Aorta (tissue), 5 donors: ENCODE data around the gene BMF. TPM values are rescaled to one million over a fixed set of nuclear protein-coding genes. Genes with fewer than 3 reads are reported as not detected.

ENCODE experiments used
- ATAC-seq: fragments of 200-7000 bp; cut with Tn5 transposase; one replicate; pipeline ENCODE4 v1.9.1; 2022; ENCODE audit warnings: moderate library complexity; ENCODE audit not compliant: low FRiP score
- DNase-seq, 2 donors: peaks; one replicate each; pipeline ENCODE4 v3.0.0-alpha.2; 2020
- H3K27ac ChIP-seq, 2 donors: one replicate each; pipeline ENCODE4 v1.5.1; 2013; ENCODE audit warnings: low read length in 2 of 2, mild to moderate bottlenecking in 2 of 2, moderate library complexity in 2 of 2, control low read depth in 1 of 2, inconsistent platforms in 1 of 2, low read depth in 1 of 2
- H3K27me3 ChIP-seq, 2 donors: one replicate each; pipeline ENCODE4 v1.6.1; 2013; ENCODE audit warnings: control low read depth in 1 of 2, low read length in 1 of 2, mild to moderate bottlenecking in 1 of 2, moderate library complexity in 1 of 2; ENCODE audit not compliant: insufficient read depth in 2 of 2, control insufficient read depth in 1 of 2
- H3K36me3 ChIP-seq, 2 donors: one replicate each; pipeline ENCODE4 v1.6.1; 2013; ENCODE audit warnings: control low read depth in 1 of 2, low read length in 1 of 2, mild to moderate bottlenecking in 1 of 2; ENCODE audit not compliant: insufficient read depth in 2 of 2, control insufficient read depth in 1 of 2
- H3K4me1 ChIP-seq, 2 donors: one replicate each; pipeline ENCODE4 v1.6.1; 2013; ENCODE audit warnings: low read length in 2 of 2, control low read depth in 1 of 2, mild to moderate bottlenecking in 1 of 2, moderate library complexity in 1 of 2; ENCODE audit not compliant: insufficient read depth in 2 of 2, control insufficient read depth in 1 of 2
- H3K4me3 ChIP-seq, 2 donors: one replicate each; pipeline ENCODE4 v1.5.1; 2013; ENCODE audit warnings: low read length in 2 of 2, control low read depth in 1 of 2, mild to moderate bottlenecking in 1 of 2
- H3K9me3 ChIP-seq: one replicate; pipeline ENCODE4 v1.6.1; 2013; ENCODE audit warnings: mild to moderate bottlenecking, low read length; ENCODE audit not compliant: control insufficient read depth
- WGBS, 2 donors: extraction: QIAGEN DNeasy Blood & Tissue Kit; methylation state at CpG; one replicate each; pipeline ENCODE4 v1.1.7; 2013; 5-methylcytosine and 5-hydroxymethylcytosine counted together
- intact Hi-C, 2 donors: fragments of 100-400 bp; cut with DNase I; formaldehyde crosslinking; loops; one replicate each; pipeline versions ENCODE4 v1.14.2 to v1.15.0; 2022
- polyA plus RNA-seq, 2 donors: library from polyadenylated mRNA; stranded (reverse); fragments of 200-250 nt; gene quantifications; one replicate each; pipeline ENCODE4 v1.2.3, GENCODE V29; 2013
- total RNA-seq, 2 donors: library from RNA; stranded (reverse); fragmentation: NEBNext Ultra II Directional; extraction: Animal tissue kit (Norgen Biotek cat#: 25700); gene quantifications; one replicate each; pipeline ENCODE4 v1.2.1, GENCODE V29; 2021
- donor health status: healthy with polysubstance abuse.
- donor health status: Bipolar disorder and iron deficiency.
- donor health status: DM: no; HTN: no; CAD: no.
- donor health status: DM: no; HTN: no; CAD: no.
- donor health status: DM: yes; HTN: yes; CAD: no.

The BMF gene
- total and polyA plus RNA-seq, 4 donors, result 4.3 to 17.3 (median 5.8) TPM

- intact Hi-C loops, result loop anchor here (2.0 to 5.0 kb wide), 4 partner anchors 53 to 63 kb away; partner anchors contain the start of gene BUB1B (in 2 of the 2)
- ATAC-seq (peak; percentile 54), DNase-seq (peak; percentile 83 to 94)
- H3K27ac ChIP-seq, result peak overlapping the region; percentile 14 to 25
- no peaks in the 10 kb centered on the region for H3K36me3 ChIP-seq
- H3K4me1 ChIP-seq, result peaks cover 0 to 5% of the 10 kb centered on the region in 2 donors
- peak overlapping the region; percentile 81 to 87 for H3K4me3 ChIP-seq
- H3K27me3 ChIP-seq, result no peaks in the 10 kb centered on the region
- 0 to 1% methylated on average over 45 to 47 of the region's 47 CpGs for WGBS, 2 donors
- H3K9me3 ChIP-seq, result no peaks in the 10 kb centered on the region
These were observed 421 bp downstream of the BMF start for GRCh38 chr15:40108061-40108854.

- peak in 1 of 2 donors; percentile 81 for DNase-seq
- no peak overlapping the region for H3K27ac ChIP-seq
- WGBS, 2 donors, result 76% methylated on average over 8 of the region's 8 CpGs
- H3K9me3 ChIP-seq, result no peaks in the 10 kb centered on the region
- H3K27me3 ChIP-seq, result no peaks in the 10 kb centered on the region
- no peaks in the 10 kb centered on the region for H3K36me3 ChIP-seq
- peaks cover 0 to 8% of the 10 kb centered on the region in 2 donors for H3K4me1 ChIP-seq
- peak; percentile 9 for ATAC-seq
- intact Hi-C loops, result loop anchor here in 1 of 2 donors (5.0 kb wide), 2 partner anchors 56 to 59 kb away; partner anchors contain the start of gene BUB1B
- no peak overlapping the region for H3K4me3 ChIP-seq
These were observed 2.2 kb downstream of the BMF start for GRCh38 chr15:40106203-40107161.

DNA sequence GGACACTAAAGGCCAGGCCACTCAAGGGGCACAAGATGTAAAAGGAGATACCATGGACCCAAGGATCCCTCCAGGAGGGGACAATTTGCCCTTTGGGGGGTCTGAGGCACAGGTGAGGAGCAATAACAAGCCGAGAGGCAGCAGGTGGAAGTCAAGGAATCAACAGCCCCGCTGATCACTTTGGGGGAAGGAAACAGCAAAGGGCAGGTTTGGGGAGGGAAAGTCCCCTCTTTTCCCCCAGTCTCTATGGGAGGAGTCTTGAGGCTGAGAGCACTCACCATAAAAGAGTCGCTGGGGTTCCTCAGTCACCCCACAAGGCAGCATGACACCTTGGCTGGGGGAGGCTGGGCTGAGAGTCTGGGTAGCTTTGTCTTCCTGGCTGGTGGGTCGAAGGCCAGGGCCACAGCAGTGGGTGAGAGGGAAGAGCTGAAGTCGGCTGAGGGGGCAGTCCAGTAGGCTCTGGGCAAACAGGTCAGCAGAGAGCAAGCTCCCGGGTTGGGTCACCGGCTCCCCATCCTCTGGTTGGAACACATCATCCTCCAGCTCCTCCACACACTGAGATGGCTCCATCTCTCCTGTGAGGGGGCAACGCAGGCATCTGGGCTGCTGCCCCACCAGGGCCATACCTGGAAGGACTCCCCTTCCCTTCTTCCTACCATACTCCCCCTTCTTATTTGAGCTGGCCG, 3.0 kb downstream of the BMF start:
- Histone ChIP-seq H3K4me3 (no peak overlapping the region), H3K4me1 (peaks cover 0 to 8% of the 10 kb centered on the region in 2 donors), H3K27ac (peak overlapping the region in 1 of 2 donors; percentile 37), H3K9me3 (no peaks in the 10 kb centered on the region), H3K27me3 (no peaks in the 10 kb centered on the region), H3K36me3 (no peaks in the 10 kb centered on the region)
- no peak for ATAC-seq
- WGBS, 2 donors, result 91 to 92% methylated on average over 9 of the region's 9 CpGs
- DNase-seq, result no peak
- intact Hi-C loops, result loop anchor here (2.0 to 5.0 kb wide), 3 partner anchors 35 to 58 kb away; partner anchors contain the start of gene BUB1B (in 1 of the 2)

DNA sequence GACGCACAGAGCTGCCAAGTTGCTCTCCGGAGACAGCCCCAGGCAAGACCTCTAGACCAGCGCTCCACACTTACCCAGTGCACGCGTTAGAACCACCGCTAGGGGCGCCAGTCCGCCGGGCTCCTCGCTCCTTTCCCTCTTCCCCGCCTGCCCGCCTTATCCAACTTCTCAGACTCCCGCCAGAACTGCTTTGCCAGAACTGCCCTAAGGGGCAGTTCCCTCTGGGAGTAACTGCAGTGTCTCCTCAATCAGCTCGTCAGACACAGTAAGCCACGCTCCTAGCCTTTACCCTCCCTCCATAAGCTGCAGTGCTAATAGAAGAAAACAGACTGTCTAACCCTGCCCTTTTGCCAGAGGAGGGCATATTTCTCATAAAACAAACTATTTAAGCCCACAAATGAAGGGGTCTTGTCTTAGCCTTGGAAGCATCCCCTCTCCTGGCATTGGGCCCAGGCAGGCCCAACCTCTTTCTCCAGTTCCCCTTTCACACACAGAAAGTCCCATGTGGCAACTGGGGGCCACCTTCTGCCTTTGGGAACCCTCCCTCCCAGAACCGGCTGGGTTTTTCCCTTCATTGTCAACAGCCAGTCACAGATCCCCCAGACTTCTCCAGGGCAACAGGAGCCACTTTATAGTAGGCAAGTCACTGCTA, 3.7 kb downstream of the BMF start:
- H3K36me3 ChIP-seq, result no peaks in the 10 kb centered on the region
- H3K27ac ChIP-seq, result peak overlapping the region in 1 of 2 donors; percentile 60
- intact Hi-C loops, result loop anchor here (2.0 to 5.0 kb wide), 3 partner anchors 34 to 58 kb away; partner anchors contain the start of gene BUB1B (in 1 of the 2)
- H3K9me3 ChIP-seq, result no peaks in the 10 kb centered on the region
- DNase-seq (peak; percentile 95 to 98), ATAC-seq (peak; percentile 83)
- no peaks in the 10 kb centered on the region for H3K27me3 ChIP-seq
- WGBS, 2 donors, result 2% methylated on average over 16 of the region's 16 CpGs
- no peak overlapping the region for H3K4me3 ChIP-seq
- peaks cover 0 to 8% of the 10 kb centered on the region in 2 donors for H3K4me1 ChIP-seq

DNA sequence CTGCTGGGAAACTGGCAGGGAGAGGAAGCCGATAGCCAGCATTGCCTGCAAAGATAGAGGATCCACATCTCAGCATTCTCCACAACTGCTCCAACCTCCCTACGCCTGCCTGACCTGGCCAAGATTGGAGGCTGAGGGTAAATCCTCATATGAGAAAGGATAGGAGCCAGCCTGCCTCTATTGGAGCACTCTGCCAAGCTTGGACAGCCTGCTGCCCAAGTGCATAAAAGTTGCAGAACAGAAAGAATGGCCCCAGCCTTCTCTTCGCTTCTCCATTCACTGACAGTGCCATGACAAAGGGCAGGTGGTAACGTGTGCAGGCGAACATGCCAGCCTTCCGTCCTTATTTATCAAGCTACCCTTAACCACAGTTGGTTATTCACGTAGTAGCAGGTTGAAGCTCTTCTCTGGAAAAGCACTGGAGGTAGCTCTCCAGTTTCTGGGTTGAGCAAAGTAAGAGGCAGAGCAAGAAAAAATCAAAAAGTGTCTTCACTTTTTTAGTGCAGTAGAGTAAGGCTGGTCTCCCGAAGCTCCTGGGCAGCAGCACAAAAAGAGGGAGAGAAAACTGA, 4.3 kb downstream of the BMF start:
- H3K9me3 ChIP-seq, result no peaks in the 10 kb centered on the region
- no peak overlapping the region for H3K4me3 ChIP-seq
- WGBS, 2 donors, result 15% methylated on average over 8 of the region's 8 CpGs
- no peak for ATAC-seq
- intact Hi-C loops, result loop anchor here in 1 of 2 donors (2.0 kb wide), 1 partner anchor 34 kb away; no protein-coding TSS in a partner anchor
- H3K27ac ChIP-seq, result peak overlapping the region; percentile 53 to 60
- H3K36me3 ChIP-seq, result no peaks in the 10 kb centered on the region
- DNase-seq, result no peak
- no peaks in the 10 kb centered on the region for H3K27me3 ChIP-seq
- peaks cover 0 to 8% of the 10 kb centered on the region in 2 donors for H3K4me1 ChIP-seq

DNA sequence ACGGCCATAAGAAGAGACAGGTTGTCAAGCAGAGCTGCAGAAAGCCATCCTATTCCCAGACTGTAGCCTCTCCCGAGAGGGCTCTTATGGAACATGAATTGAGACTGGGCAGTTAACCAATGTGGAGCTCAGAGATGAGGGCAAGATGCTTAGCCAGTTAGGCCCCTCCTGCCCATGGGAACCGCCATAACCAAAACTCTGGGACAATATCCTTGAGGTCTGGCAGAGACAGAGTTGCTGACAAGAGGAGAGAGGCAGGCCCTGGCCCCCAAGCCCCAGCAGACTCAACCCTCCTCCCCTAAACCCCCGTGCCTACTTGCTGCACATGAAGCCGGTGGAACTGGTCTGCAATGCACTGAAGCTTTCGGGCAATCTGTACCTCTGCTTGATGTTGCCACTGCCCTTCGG, 4.8 kb downstream of the BMF start:
- no peak for DNase-seq
- Histone ChIP-seq H3K27me3 (no peaks in the 10 kb centered on the region), H3K36me3 (no peaks in the 10 kb centered on the region), H3K4me1 (peaks cover 0 to 8% of the 10 kb centered on the region in 2 donors), H3K4me3 (no peak overlapping the region), H3K27ac (peak overlapping the region; percentile 60 to 62), H3K9me3 (no peaks in the 10 kb centered on the region)
- intact Hi-C loops, result loop anchor here in 1 of 2 donors (2.0 kb wide), 1 partner anchor 33 kb away; no protein-coding TSS in a partner anchor
- ATAC-seq, result no peak
- 8 to 12% methylated on average over 7 of the region's 7 CpGs for WGBS, 2 donors

DNA sequence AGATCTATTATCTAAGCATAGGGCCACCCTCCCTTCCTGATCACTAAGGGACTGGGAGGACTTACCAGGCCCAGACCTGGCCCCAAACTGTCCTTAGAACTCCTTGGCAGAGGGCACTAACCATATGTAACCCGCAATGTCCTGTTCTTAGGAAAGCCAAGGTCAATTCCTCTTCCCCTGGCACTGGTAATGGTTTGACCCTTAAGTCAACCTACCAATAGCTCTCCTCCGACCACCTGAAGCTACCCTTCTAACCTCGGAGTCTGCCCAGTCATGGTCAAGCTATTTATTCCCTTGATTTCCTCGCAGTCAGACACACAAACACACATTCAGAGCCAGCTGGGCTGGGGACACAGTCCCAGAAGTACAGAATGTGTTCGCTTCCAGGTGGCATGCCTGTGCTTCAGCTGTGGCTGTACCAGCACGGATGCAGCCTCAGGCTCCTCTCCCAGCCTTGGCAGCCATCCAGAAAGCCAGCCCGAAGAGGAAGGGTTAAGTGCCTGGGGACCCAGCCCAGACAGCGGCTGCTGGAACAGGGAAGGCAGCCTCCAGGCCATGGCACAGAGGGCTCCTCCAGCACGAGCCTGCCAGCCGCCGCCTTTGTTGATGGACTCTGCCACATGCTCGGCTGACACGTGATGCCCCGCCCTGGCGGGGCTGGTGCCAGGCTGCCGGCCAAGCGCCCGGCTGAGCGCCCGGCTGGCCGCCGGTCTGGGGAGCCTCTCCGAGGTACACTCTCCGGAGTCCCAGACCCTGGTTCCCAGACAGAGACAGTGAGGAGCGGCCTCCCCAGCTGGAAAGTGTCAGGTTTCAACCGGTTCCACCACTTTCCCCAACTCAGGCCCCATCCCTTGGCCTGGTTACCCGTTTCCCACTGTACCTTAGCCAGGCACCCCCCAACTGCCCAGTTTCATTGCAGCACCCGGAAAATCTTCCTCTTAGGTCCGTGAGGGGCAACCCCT, 5.5 kb downstream of the BMF start:
- intact Hi-C loops, result no loop called here
- DNase-seq (peak; percentile 90 to 93), ATAC-seq (peak; percentile 66)
- Histone ChIP-seq H3K27me3 (no peaks in the 10 kb centered on the region), H3K27ac (peak overlapping the region; percentile 62 to 90), H3K4me3 (no peak overlapping the region), H3K4me1 (peaks cover 0 to 8% of the 10 kb centered on the region in 2 donors), H3K9me3 (no peaks in the 10 kb centered on the region), H3K36me3 (no peaks in the 10 kb centered on the region)
- WGBS, 2 donors, result 5 to 9% methylated on average over 29 of the region's 29 CpGs
